IPS-18c (cell line): ENCODE data around the gene PCDHGB7.
"Not testable (repeated sequence)": the region's sequence is repeated elsewhere in the genome, so short reads cannot be mapped to it uniquely, and the experiment has no call there.

Experiments used
- H3K4me3 ChIP-seq: 2 replicates; pipeline ENCODE4 v1.7.0; 2013; ENCODE audit warnings: low read depth, mild to moderate bottlenecking, low read length, moderate library complexity; ENCODE audit not compliant: insufficient read depth
- H3K9me3 ChIP-seq: one replicate; pipeline ENCODE4 v1.6.1; 2013; ENCODE audit warnings: mild to moderate bottlenecking, low read length, moderate library complexity; ENCODE audit not compliant: control insufficient read depth, insufficient read depth

PCDHGB7 gene

GRCh38 chr5:141417494-141418172 lies at the start of gene PCDHGB7:
Gene PCDHGB7, plus strand, starts transcription at chr5:141417677. Its CDS starts 183 bp downstream, at chr5:141417860.
- H3K4me3 ChIP-seq = peak within 1 kb of the TSS; percentile 59
- peaks cover 17% of the 10 kb centered on the region for H3K9me3 ChIP-seq

DNA sequence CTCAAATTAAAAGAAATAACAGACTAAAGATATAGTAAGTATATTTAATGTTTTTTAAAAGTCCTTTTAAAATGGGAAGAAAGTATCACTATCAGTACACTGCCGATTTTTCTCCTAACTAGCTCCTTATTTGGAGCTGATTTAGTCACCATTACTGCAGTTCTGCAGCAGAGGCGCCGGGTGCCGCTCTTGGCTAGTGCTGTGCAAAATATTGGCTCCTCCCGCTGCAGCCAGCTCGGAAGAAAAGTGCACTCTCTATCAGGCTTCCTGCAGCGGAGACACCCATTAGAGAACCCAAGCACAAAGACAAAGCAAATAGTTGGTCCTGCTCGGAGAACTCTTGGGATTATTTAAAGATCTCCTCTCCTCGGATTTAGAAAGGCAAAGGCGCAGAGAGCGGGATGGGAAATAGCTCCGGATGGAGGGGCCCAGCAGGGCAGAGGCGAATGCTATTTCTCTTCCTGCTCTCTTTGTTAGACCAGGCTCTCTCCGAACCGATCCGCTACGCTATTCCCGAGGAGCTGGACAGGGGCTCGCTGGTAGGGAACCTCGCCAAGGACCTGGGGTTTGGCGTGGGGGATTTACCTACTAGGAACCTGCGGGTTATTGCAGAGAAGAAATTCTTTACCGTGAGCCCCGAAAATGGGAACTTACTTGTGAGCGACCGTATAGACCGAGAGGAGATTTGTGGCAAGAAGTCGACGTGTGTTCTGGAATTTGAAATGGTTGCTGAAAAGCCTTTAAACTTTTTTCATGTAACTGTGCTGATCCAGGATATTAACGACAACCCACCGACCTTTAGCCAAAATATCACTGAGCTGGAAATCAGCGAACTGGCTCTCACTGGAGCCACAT lies 47.3 kb upstream of the PCDHGB7 start, which contains the start of gene PCDHGB3:
PCDHGB3 (plus strand) TSS at position 249 of the 855 bp plus-strand sequence; CDS start at position 402, 153 bp downstream.
- Histone ChIP-seq H3K4me3 (no peak within 1 kb of the TSS), H3K9me3 (peaks cover 16% of the 10 kb centered on the region)

- Histone ChIP-seq H3K4me3 (no peak overlapping the region), H3K9me3 (peaks cover 17% of the 10 kb centered on the region)
Observed at GRCh38 chr5:141371572-141372475, 45.7 kb upstream of the PCDHGB7 start.

DNA sequence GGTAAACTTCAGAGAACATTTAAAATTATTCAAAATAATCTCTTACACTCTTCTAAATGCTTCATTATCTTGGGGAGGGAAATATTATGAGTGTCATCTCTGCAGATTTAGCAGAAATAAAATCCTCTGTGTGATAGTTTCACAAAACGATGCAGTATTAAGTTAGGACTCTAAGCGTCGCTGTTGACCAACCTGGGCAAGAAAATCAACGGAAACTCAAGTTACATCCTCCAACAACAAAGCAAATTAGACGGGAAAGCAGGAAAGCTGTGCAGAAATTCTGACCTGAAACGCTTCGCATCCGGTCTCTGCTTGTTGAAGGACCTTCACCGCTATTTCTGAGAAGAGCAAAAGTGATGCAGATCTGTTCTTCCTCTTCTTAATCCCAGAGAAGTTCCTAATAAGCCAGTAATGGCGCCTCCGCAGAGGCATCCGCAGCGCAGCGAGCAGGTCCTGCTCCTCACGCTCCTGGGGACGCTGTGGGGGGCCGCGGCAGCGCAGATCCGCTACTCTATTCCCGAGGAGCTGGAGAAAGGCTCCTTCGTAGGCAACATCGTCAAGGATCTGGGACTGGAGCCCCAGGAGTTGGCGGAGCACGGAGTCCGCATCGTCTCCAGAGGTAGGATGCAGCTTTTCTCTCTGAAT lies 43.7 kb upstream of the PCDHGB7 start, which contains the start of gene PCDHGA6:
PCDHGA6 (plus strand) TSS at position 219 of the 645 bp plus-strand sequence; CDS start at position 412, 193 bp downstream.
- Histone ChIP-seq H3K4me3 (no peak within 1 kb of the TSS; the same call in 1 of the 2 replicates), H3K9me3 (peaks cover 17% of the 10 kb centered on the region)

GRCh38 chr5:141374627-141375026 lies 42.9 kb upstream of the PCDHGB7 start:
- H3K4me3 ChIP-seq = no peak overlapping the region; the same call in 1 of the 2 replicates
- peaks cover 17% of the 10 kb centered on the region for H3K9me3 ChIP-seq

GRCh38 chr5:141375444-141376155 lies 41.9 kb upstream of the PCDHGB7 start:
- not testable (repeated sequence) for H3K4me3 ChIP-seq
- peaks cover 20% of the 10 kb centered on the region for H3K9me3 ChIP-seq

- Histone ChIP-seq H3K4me3 (no peak within 1 kb of the TSS; the same call in 1 of the 2 replicates), H3K9me3 (peaks cover 10% of the 10 kb centered on the region)
Observed at GRCh38 chr5:141382469-141383294, 34.8 kb upstream of the PCDHGB7 start, which contains the start of gene PCDHGA7. Gene PCDHGA7, plus strand, starts transcription at chr5:141382742. Its CDS starts 158 bp downstream, at chr5:141382900.

GRCh38 chr5:141383345-141383744 lies 34.1 kb upstream of the PCDHGB7 start:
- peaks cover 13% of the 10 kb centered on the region for H3K9me3 ChIP-seq

GRCh38 chr5:141384471-141385267 lies 32.8 kb upstream of the PCDHGB7 start:
- H3K9me3 ChIP-seq = peaks cover 22% of the 10 kb centered on the region
- H3K4me3 ChIP-seq = no peak overlapping the region

More at GRCh38 chr5:141383345-141383744, 34.1 kb upstream of the PCDHGB7 start:
- no peak overlapping the region for H3K4me3 ChIP-seq

DNA sequence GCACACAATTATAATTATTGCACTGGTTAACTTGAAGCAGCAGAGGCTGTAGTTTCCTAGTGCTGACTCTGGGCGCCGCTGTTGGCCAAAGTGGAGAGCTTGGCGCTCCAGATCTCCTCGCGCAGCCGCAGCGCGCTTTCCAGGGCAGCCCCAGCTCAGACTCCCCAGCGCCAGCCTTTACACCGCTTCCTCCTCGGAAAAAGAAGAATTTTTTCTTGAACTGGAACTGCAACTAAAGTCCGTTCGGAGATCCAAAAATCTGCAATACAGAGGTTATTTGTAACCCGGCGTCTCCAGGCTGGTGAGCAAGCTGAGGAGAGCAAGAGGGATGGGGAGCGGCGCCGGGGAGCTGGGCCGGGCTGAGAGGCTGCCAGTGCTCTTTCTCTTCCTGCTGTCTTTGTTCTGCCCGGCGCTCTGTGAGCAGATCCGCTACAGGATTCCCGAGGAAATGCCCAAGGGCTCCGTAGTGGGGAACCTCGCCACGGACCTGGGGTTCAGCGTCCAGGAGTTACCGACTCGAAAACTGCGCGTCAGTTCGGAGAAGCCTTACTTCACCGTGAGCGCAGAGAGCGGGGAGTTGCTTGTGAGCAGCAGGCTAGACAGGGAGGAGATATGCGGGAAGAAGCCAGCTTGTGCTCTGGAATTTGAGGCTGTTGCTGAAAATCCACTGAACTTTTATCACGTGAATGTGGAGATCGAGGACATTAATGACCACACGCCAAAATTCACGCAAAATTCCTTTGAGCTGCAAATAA lies 29.7 kb upstream of the PCDHGB7 start, which contains the start of gene PCDHGB4:
PCDHGB4 (plus strand) TSS at position 142 of the 755 bp plus-strand sequence; CDS start at position 329, 187 bp downstream.
- peaks cover 19% of the 10 kb centered on the region for H3K9me3 ChIP-seq
- H3K4me3 ChIP-seq = not testable (repeated sequence)

DNA sequence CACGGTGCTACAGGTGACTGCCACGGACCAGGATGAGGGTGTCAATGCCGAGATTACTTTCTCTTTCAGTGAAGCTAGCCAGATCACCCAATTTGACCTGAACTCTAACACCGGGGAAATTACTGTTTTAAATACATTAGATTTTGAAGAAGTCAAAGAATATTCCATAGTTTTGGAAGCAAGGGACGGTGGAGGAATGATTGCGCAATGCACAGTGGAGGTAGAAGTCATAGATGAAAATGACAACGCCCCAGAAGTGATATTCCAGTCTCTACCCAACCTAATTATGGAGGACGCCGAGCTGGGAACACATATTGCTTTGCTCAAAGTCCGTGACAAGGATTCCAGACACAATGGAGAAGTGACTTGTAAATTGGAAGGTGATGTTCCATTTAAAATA lies 28.8 kb upstream of the PCDHGB7 start:
- peaks cover 24% of the 10 kb centered on the region for H3K9me3 ChIP-seq
- peak overlapping the region; percentile 20; the same call in 1 of the 2 replicates for H3K4me3 ChIP-seq

GRCh38 chr5:141389153-141390042 lies 28.1 kb upstream of the PCDHGB7 start:
- Histone ChIP-seq H3K4me3 (peak overlapping the region; percentile 20; the same call in 1 of the 2 replicates), H3K9me3 (peaks cover 22% of the 10 kb centered on the region)
